ENCODE data around the gene KNCN.

Gene KNCN

GRCh38 chr1:46523496-46524353, 27.7 kb downstream of the KNCN start:
- no peak for DNase-seq

GRCh38 chr1:46522969-46523320, 28.5 kb downstream of the KNCN start:
- no peak for DNase-seq

- DNase-seq: no peak
These were observed 29.1 kb downstream of the KNCN start for GRCh38 chr1:46522184-46522968.

GRCh38 chr1:46521414-46521813, 30.0 kb downstream of the KNCN start:
- DNase-seq: no peak

GRCh38 chr1:46520063-46520911, 31.2 kb downstream of the KNCN start:
- no peak for DNase-seq

GRCh38 chr1:46519209-46519608, 32.2 kb downstream of the KNCN start:
- no peak for DNase-seq

- no peak for DNase-seq
These were observed 33.4 kb downstream of the KNCN start for GRCh38 chr1:46517932-46518498.

GRCh38 chr1:46517010-46517600, 34.3 kb downstream of the KNCN start:
- no peak for DNase-seq

GRCh38 chr1:46516200-46516950, 35.1 kb downstream of the KNCN start:
- no peak for DNase-seq

GRCh38 chr1:46515576-46515975, 35.9 kb downstream of the KNCN start:
- no peak for DNase-seq

GRCh38 chr1:46513536-46513935, 37.9 kb downstream of the KNCN start:
- DNase-seq: no peak

GRCh38 chr1:46512792-46513190, 38.7 kb downstream of the KNCN start:
- DNase-seq: no peak

- no peak for DNase-seq
These were observed 39.2 kb downstream of the KNCN start for GRCh38 chr1:46512135-46512791.

GRCh38 chr1:46510998-46511365, 40.5 kb downstream of the KNCN start:
- no peak for DNase-seq

- no peak for DNase-seq
These were observed 41.0 kb downstream of the KNCN start for GRCh38 chr1:46510341-46510997.

GRCh38 chr1:46508757-46509156, 42.7 kb downstream of the KNCN start:
- no peak for DNase-seq

- no peak for DNase-seq
These were observed 44.8 kb downstream of the KNCN start for GRCh38 chr1:46506470-46507219.

- DNase-seq: no peak
These were observed 48.0 kb downstream of the KNCN start for GRCh38 chr1:46503421-46503820.

- DNase-seq: no peak
These were observed 49.9 kb downstream of the KNCN start for GRCh38 chr1:46501528-46501927.

- DNase-seq: no peak
These were observed 53.8 kb downstream of the KNCN start for GRCh38 chr1:46497665-46498064.

Measured in effector CD8-positive, alpha-beta T cell (primary cell).